AG10803 (cell line): ENCODE data around the gene ARMCX5.

Experiments used
- DNase-seq: peaks from one replicate; pipeline ENCODE4 v3.0.0; 2010; ENCODE audit warnings: low read depth
- H3K4me3 ChIP-seq: 2 replicates; pipeline ENCODE4 v1.5.1; 2011; ENCODE audit warnings: mild to moderate bottlenecking, low read length, control low read depth
- TF ChIP-seq, protein P1 (sequence below): conservative IDR thresholded peaks from 2 replicates; pipeline ENCODE4 v1.5.1; 2011; ENCODE audit warnings: mild to moderate bottlenecking, low read length, control low read depth, inconsistent platforms

ARMCX5 gene

DNA sequence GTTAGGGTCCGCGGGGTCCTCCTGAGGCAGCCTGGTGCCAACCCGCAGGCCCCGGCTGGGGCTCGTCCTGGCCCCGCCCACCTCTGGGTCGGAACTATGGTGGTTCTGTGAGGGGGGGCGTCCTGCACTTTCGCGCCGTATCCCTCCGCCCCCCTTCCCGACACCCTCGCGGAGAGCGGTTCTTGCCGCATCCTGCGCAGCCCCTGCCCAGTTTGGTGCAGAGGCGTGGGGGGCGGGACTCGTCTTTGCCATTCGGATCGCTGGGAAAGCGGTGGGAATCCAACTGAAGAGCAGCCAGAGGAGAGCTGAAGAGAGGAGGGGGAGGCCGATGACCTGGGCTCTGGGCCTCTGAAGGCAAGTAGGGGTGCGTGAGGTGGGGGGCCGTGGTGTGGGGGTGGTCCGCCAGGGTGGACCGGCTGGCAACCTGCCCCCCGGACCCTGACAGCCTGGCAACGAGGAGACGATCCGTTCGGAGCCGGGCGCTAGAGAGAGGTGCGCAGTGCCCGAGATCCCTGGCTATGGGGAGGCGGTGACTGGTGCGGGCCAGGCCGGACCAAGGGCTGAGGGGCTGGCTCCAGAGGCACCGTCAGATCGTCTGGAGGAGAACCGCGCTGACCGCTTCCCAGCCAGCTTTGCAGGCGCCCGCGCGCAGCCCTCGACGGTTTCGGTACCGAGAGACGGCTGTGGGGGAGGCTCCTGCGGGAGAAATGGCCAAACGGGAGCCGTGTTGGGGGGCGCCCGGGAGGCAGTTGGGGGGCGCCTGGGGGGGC is 52.1 kb downstream of the ARMCX5 start, which contains the start of gene GPRASP1:
GPRASP1 (plus strand) TSS at position 242 of the 770 bp plus-strand sequence. CDS start 2,431 bp downstream, outside the sequence.
- peak; percentile 44 for DNase-seq
- TF ChIP-seq, protein P1, sequence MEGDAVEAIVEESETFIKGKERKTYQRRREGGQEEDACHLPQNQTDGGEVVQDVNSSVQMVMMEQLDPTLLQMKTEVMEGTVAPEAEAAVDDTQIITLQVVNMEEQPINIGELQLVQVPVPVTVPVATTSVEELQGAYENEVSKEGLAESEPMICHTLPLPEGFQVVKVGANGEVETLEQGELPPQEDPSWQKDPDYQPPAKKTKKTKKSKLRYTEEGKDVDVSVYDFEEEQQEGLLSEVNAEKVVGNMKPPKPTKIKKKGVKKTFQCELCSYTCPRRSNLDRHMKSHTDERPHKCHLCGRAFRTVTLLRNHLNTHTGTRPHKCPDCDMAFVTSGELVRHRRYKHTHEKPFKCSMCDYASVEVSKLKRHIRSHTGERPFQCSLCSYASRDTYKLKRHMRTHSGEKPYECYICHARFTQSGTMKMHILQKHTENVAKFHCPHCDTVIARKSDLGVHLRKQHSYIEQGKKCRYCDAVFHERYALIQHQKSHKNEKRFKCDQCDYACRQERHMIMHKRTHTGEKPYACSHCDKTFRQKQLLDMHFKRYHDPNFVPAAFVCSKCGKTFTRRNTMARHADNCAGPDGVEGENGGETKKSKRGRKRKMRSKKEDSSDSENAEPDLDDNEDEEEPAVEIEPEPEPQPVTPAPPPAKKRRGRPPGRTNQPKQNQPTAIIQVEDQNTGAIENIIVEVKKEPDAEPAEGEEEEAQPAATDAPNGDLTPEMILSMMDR = no peak
- H3K4me3 ChIP-seq = peak within 1 kb of the TSS; percentile 62

DNA sequence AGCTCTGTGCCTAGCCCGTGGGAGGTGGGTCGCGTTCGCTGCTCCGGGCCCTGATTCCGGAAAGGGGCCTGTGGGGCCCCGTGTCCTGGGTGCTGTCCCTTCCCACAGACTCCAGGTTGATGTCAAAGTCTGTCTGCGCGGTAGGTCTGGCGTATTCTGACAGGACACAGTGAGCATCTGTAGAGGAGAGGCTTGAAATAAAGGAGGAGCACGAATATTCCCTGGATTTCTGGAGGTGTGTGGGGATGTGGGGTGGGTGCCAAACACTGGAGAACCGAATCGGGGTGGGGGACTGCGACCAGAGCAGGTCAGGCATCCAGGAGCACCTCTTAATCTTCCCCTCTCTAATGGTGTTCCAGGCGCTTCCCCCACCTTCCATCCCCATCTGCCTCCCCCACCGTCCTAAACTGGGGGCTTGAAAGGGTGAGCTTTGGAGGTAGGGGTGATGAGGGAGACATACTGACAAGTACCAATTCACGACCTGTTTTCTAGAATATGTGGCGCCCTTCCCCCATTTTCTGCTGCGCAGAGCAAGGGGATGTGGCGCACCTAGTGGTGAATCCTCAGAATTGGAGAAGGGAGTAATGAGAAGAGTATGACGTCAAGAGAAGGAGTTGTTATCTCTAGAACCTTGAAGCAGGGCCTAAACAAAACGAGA is 52.8 kb downstream of the ARMCX5 start:
- DNase-seq = peak; percentile 33
- TF ChIP-seq, protein P1 = peak; percentile 56
- H3K4me3 ChIP-seq = peak overlapping the region; percentile 62
